GM19397 (cell line): ENCODE results near the gene CCL11.

Source experiments
- ATAC-seq: cut with Tn5 transposase; IDR thresholded peaks from one replicate; pipeline ENCODE4 v1.9.1; 2021; ENCODE audit warnings: mild to moderate bottlenecking, moderate library complexity; ENCODE audit not compliant: unreplicated experiment

Gene CCL11

GRCh38 chr17:34285286-34285792 is at the start of gene CCL11:
CCL11 (plus strand) TSS chr17:34285742; CDS start chr17:34285809, 67 bp downstream.
- no peak for ATAC-seq

DNA sequence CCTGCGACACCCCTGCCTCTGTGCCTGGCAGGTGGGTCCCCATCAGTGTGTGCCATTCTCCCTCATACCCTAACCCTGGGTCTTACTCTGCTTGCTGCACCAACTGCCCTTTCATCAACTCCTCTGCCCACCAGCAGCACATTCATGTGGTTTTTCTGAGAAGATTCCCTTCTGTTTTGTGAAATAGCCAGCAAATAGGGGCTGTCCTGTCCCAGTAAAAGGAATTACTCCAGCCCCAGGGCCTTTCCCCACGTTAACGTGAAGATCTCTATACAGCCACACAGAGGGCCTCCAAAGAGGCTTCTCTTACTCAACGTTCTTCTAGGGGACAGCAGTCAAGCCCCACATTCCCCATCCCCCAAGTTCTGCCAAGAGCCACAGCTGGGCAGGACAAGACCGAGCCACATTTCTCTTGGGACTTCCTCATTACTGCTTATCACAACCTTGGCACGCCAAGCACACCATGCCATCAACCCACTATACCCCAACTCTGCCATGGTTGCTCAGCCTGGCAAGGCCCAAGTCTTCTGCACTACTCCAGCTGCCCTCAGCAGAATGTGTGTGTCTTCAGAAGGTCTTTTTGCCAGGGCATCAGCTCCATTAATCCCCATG is 49.2 kb upstream of the CCL11 start:
- no peak for ATAC-seq

DNA sequence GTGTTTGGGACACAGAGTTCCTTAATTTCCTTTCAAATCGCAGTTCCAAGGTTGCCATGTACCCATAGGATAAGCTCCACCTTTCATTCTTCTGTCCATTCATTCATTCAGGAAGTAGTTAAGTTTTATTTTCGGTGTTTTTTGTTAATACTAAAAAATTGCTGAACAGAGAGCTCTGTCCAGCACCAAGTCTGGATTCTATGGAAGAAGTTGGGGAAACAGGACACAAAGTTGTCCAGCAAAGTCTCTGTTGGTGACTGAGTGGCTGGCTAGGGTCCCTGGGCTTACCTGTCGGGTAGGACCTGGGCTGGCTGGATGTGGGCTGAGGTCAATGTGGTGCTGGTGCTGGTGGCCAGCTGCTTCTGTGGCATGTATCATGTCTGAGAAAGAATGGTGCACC is 48.1 kb upstream of the CCL11 start:
- ATAC-seq, result no peak

DNA sequence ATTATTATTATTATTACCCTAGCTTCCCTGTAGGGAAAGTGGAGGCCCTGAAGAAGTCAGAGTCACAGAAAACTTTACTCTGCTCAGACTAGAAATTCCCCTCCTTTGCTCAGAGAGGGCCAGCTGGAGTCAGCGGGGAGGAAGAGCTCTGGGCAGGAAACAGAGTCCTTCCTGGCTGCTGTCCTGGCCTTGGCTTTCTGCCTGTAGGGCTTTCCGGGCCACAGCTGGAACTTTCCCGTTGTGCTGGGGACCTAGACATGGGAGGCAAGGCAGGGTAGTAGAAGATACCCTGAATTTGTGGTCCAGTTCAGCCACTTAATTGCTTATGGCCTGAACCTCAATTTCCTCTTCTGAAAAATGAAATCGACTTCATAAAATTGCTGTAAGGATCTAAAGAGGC is 44.5 kb upstream of the CCL11 start:
- no peak for ATAC-seq

- no peak for ATAC-seq
Measured at GRCh38 chr17:34242587-34243363, 42.8 kb upstream of the CCL11 start.

- no peak for ATAC-seq
Measured at GRCh38 chr17:34243364-34244320, 41.9 kb upstream of the CCL11 start.

- ATAC-seq, result no peak
Measured at GRCh38 chr17:34245351-34245905, 40.1 kb upstream of the CCL11 start.

DNA sequence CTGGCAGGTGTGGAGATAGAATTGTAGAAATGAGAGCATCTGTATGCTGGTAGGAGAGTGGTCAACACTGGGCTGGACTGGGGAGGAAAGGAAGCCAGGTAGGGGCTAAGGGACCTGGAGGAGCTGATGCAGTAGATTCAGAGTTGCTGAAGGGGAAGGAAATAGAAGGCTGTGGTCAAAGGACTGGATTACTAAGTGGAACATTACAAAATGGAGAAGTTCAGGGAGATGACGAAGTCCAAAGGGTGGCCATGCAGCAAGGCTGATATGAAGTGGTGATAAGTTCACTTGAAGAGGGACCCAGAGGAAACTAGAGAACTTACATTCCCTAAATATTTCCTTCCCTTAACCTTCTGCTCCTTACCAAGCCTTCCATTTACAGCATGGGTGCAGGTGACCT is 39.1 kb upstream of the CCL11 start:
- no peak for ATAC-seq

GRCh38 chr17:34246881-34247280 is 38.7 kb upstream of the CCL11 start:
- ATAC-seq, result no peak

- ATAC-seq, result no peak
Measured at GRCh38 chr17:34248511-34249024, 37.0 kb upstream of the CCL11 start.

DNA sequence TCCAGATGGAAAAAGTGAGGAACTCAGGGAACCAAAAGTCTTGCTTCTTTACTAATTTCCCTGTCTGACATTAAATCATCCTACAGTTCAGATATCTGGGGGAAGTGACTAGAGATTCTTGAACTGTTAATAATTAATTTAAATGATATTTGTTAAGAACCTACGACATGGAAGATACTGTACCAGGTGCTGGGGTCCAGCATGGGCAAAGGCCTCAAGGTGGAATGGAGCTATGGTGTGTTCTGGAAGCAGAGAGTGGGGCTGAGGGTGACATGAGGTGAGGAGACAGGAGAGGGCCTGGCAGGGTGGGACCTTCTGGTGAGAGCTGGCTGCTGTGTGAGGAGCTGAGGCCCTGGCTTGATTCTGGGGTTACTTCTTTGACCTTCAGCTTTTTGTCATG is 36.5 kb upstream of the CCL11 start:
- ATAC-seq, result no peak

- ATAC-seq, result no peak
Measured at GRCh38 chr17:34249478-34249877, 36.1 kb upstream of the CCL11 start.

- ATAC-seq, result no peak
Measured at GRCh38 chr17:34251186-34251585, 34.4 kb upstream of the CCL11 start.

DNA sequence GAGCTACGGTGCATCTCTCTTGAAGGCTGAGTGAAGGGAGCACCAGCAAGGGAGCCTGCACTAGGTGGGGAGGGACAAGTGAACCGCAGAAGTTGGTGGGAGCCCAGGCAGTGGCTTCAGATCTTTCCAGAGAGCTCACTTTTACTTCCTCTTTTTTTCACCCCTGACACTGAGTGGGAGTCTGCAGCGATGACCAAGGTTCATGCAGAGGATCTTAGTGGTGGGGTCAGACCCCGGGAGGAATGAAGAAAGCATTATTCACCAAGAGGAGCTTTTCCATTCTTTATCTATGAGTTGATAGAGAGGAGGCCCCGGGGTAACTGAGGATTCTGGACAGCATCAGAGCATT is 33.5 kb upstream of the CCL11 start:
- no peak for ATAC-seq

- ATAC-seq, result no peak
Measured at GRCh38 chr17:34252444-34253138, 33.0 kb upstream of the CCL11 start.

GRCh38 chr17:34253139-34253525 is 32.4 kb upstream of the CCL11 start:
- no peak for ATAC-seq

DNA sequence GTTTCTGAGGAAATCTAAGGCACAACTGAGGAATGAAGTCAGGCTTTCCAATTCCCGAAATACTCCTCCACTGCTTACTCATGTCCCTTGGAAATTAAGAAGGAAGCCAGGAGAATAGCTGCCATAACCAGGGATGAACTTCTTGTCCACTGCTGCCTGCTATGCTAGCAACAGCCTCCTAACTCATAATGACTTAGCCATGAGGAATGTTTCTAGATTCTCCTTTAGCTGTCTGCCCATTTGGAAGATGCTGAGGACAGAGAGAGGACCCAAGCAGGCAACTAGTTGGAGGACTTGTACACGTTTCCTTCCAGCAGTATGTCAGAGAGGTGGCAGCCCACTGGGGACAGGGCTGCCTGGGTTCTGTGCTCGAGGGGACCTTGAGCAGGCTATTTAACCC is 31.4 kb upstream of the CCL11 start:
- no peak for ATAC-seq

DNA sequence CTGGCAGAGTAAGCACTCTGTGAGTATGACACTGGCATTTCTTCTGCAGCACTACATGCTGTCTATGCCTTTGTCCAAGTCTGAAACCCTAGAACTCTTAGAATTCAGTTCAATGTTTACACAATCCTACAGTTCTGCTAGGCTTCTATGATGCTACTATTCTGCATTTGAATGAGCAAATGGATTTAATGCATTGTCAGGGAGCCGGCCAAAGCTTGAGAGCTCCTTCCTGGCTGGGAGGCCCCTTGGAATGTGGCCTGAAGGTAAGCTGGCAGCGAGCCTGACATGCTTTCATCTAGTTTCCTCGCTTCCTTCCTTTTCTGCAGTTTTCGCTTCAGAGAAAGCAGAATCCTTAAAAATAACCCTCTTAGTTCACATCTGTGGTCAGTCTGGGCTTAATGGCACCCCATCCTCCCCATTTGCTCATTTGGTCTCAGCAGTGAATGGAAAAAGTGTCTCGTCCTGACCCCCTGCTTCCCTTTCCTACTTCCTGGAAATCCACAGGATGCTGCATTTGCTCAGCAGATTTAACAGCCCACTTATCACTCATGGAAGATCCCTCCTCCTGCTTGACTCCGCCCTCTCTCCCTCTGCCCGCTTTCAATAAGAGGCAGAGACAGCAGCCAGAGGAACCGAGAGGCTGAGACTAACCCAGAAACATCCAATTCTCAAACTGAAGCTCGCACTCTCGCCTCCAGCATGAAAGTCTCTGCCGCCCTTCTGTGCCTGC is 30.7 kb upstream of the CCL11 start, which contains the start of gene CCL2:
Gene CCL2, plus strand, starts transcription at position 635 of the 730 bp plus-strand sequence. Its CDS starts 65 bp downstream, at position 700.
- ATAC-seq, result no peak

DNA sequence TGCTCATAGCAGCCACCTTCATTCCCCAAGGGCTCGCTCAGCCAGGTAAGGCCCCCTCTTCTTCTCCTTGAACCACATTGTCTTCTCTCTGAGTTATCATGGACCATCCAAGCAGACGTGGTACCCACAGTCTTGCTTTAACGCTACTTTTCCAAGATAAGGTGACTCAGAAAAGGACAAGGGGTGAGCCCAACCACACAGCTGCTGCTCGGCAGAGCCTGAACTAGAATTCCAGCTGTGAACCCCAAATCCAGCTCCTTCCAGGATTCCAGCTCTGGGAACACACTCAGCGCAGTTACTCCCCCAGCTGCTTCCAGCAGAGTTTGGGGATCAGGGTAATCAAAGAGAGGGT is 30.2 kb upstream of the CCL11 start:
- no peak for ATAC-seq

- no peak for ATAC-seq
Measured at GRCh38 chr17:34255841-34256240, 29.7 kb upstream of the CCL11 start.
